SK-N-SH (cell line): Measurements from ENCODE around the gene CLCN3.

Experiments
- EP300 ChIP-seq, 2 experiments: IDR thresholded peaks; 2 replicates each; pipeline versions ENCODE4 v1.4.0 to v1.6.1; 2012; ENCODE audit warnings: borderline replicate concordance in 1 of 2, low read depth in 1 of 2, low read length in 1 of 2
- FOSL2 ChIP-seq: IDR thresholded peaks from 2 replicates; pipeline ENCODE4 v1.4.0; 2012; ENCODE audit warnings: low read depth, mild to moderate bottlenecking, moderate library complexity, borderline replicate concordance
- FOXM1 ChIP-seq: IDR thresholded peaks from 2 replicates; pipeline ENCODE4 v1.4.0; 2012; ENCODE audit warnings: low read depth, mild to moderate bottlenecking
- GABPA ChIP-seq: IDR thresholded peaks from 2 replicates; pipeline ENCODE4 v1.4.0; 2012; ENCODE audit warnings: low read depth, mild to moderate bottlenecking
- MXI1 ChIP-seq: IDR thresholded peaks from 2 replicates; pipeline ENCODE4 v1.6.1; 2012; ENCODE audit warnings: mild to moderate bottlenecking, low read depth, low read length, improper control_type of control experiment
- POLR2AphosphoS5 ChIP-seq: IDR thresholded peaks from 2 replicates; pipeline ENCODE4 v1.6.1; 2012; ENCODE audit warnings: low read depth, low read length
- RAD21 ChIP-seq: IDR thresholded peaks from 2 replicates; pipeline ENCODE4 v1.6.1; 2012; ENCODE audit warnings: mild to moderate bottlenecking, low read length
- REST ChIP-seq: IDR thresholded peaks from 2 replicates; pipeline ENCODE4 v1.6.1; 2012; ENCODE audit warnings: mild to moderate bottlenecking, low read depth, low read length, moderate library complexity
- TAF1 ChIP-seq: IDR thresholded peaks from 2 replicates; pipeline ENCODE4 v1.6.1; 2012; ENCODE audit warnings: low read depth, mild to moderate bottlenecking, low read length, moderate library complexity, borderline replicate concordance
- TF ChIP-seq, protein P1 (sequence below): fragments of 200-600 bp; sonication (generic); IDR thresholded peaks from 2 replicates; pipeline ENCODE4 v1.6.1; 2017; ENCODE audit warnings: antibody characterized with exemption, mild to moderate bottlenecking, moderate library complexity
- TF ChIP-seq, protein P2 (sequence below): fragments of 150-350 bp; IDR thresholded peaks from 2 replicates; pipeline ENCODE4 v1.6.1; 2017; ENCODE audit warnings: antibody characterized with exemption, low read length, low read depth, borderline replicate concordance
- TF ChIP-seq, protein P3 (sequence below): IDR thresholded peaks from 2 replicates; pipeline ENCODE4 v1.4.0; 2012; ENCODE audit warnings: low read depth, borderline replicate concordance

- TF ChIP-seq, protein P1, sequence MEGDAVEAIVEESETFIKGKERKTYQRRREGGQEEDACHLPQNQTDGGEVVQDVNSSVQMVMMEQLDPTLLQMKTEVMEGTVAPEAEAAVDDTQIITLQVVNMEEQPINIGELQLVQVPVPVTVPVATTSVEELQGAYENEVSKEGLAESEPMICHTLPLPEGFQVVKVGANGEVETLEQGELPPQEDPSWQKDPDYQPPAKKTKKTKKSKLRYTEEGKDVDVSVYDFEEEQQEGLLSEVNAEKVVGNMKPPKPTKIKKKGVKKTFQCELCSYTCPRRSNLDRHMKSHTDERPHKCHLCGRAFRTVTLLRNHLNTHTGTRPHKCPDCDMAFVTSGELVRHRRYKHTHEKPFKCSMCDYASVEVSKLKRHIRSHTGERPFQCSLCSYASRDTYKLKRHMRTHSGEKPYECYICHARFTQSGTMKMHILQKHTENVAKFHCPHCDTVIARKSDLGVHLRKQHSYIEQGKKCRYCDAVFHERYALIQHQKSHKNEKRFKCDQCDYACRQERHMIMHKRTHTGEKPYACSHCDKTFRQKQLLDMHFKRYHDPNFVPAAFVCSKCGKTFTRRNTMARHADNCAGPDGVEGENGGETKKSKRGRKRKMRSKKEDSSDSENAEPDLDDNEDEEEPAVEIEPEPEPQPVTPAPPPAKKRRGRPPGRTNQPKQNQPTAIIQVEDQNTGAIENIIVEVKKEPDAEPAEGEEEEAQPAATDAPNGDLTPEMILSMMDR: no peak
- TF ChIP-seq, protein P2, sequence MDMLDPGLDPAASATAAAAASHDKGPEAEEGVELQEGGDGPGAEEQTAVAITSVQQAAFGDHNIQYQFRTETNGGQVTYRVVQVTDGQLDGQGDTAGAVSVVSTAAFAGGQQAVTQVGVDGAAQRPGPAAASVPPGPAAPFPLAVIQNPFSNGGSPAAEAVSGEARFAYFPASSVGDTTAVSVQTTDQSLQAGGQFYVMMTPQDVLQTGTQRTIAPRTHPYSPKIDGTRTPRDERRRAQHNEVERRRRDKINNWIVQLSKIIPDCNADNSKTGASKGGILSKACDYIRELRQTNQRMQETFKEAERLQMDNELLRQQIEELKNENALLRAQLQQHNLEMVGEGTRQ: no peak
- TF ChIP-seq RAD21 (no peak), POLR2AphosphoS5 (no peak), REST (no peak), GABPA (no peak), TAF1 (no peak), FOSL2 (no peak), MXI1 (no peak), FOXM1 (no peak), EP300 (IDR thresholded peaks at IDR 0.05; ENCODE audit: borderline replicate concordance in 1 of 2, low read depth in 1 of 2, low read length in 1 of 2) (no peak)
- TF ChIP-seq, protein P3, sequence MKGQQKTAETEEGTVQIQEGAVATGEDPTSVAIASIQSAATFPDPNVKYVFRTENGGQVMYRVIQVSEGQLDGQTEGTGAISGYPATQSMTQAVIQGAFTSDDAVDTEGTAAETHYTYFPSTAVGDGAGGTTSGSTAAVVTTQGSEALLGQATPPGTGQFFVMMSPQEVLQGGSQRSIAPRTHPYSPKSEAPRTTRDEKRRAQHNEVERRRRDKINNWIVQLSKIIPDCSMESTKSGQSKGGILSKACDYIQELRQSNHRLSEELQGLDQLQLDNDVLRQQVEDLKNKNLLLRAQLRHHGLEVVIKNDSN: no peak
Observed at GRCh38 chr4:169622566-169622965, 2.2 kb downstream of the CLCN3 start.
